ENCODE results near the gene ACACA.
"Not testable (repeated sequence)": the region's sequence is repeated elsewhere in the genome, so short reads cannot be mapped to it uniquely, and the experiment has no call there.

The ACACA gene

DNA sequence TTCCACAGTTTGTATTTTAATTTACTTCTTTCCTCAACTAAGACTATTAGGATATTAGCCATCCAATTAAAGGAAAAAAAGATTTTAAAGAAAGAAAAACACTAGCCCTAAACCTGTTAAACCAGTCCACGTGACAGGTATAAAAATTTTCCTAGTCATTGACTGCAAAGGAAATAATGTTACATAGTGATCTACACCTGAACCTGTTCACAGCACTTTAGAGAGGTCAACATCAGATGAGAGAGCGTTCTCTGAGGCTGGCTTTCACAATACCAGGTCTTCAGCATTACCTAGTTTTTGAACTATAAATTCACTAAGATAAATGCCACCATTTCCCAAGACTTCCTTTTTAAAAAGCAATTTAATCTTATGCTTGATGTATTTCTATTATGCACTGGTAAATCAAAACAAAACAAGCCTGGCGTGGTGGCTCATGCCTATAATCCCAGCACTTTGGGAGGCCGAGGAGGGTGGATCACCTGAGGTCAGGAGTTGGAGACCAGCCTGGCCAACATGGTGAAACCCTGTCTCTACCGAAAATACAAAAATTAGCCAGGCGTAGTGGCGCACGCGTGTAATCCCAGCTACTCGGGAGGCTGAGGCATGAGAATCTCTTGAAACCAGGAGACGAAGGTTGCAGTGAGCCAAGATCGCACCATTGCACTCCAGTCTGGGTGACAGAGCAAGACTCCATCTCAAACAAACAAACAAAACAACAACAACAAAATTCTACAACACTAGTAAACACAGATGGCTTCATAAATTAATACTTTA lies 49.7 kb downstream of the ACACA start:
- Histone ChIP-seq H3K9ac (ENCODE audit: low read length in 5 of 5) (peak overlapping the region in 1 of 5 donors; percentile 66), H3K27ac (ENCODE audit: low read depth, low read length) (peak overlapping the region; percentile 92), H3K4me1 (ENCODE audit: control insufficient read depth in 5 of 5, insufficient read depth in 5 of 5, low read length in 5 of 5) (peaks cover 7 to 35% (median 22%) of the 10 kb centered on the region in 5 donors)
- not testable (repeated sequence) for H3K27me3 ChIP-seq (ENCODE audit: control insufficient read depth in 5 of 5, insufficient read depth in 4 of 5, low read length in 5 of 5); H3K9me3 ChIP-seq (ENCODE audit: control insufficient read depth in 5 of 5, low read length in 5 of 5); H3K4me3 ChIP-seq (ENCODE audit: low read depth in 1 of 5, low read length in 5 of 5); H3K36me3 ChIP-seq (ENCODE audit: control insufficient read depth in 5 of 5, insufficient read depth in 5 of 5, low read length in 5 of 5)

DNA sequence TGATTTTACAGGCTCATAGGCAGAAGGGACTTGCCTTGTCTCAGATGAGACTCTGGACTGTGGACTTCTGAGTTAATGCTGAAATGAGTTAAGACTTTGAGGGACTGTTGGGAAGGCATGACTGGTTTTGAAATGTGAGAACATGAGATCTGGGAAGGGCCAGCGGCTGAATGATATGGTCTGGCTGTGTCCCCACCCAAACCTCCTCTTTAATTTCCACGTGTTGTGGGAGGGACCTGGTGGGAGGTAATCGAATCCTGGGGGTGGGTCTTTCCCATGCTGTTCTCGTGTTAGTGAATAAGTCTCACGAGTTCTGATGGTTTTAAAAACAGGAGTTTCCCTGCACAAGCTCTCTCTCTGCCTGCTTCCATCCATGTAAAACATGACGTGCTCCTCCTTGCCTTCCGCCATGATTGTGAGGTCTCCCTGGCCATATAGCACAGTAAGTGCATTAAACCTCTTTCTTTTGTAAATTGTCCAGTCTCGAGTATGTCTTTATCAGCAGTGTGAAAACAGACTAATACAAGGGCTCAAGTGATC lies 59.7 kb downstream of the ACACA start:
- H3K9me3 ChIP-seq (ENCODE audit: control insufficient read depth in 5 of 5, low read length in 5 of 5); H3K4me1 ChIP-seq (ENCODE audit: control insufficient read depth in 5 of 5, insufficient read depth in 5 of 5, low read length in 5 of 5); H3K27ac ChIP-seq (ENCODE audit: low read depth, low read length); H3K27me3 ChIP-seq (ENCODE audit: control insufficient read depth in 5 of 5, insufficient read depth in 4 of 5, low read length in 5 of 5); H3K9ac ChIP-seq (ENCODE audit: low read length in 5 of 5); H3K4me3 ChIP-seq (ENCODE audit: low read depth in 1 of 5, low read length in 5 of 5); H3K36me3 ChIP-seq (ENCODE audit: control insufficient read depth in 5 of 5, insufficient read depth in 5 of 5, low read length in 5 of 5): not testable (repeated sequence)

GRCh38 chr17:37344519-37344918 lies 62.1 kb downstream of the ACACA start:
- no peaks in the 10 kb centered on the region for H3K9me3 ChIP-seq (ENCODE audit: control insufficient read depth in 5 of 5, low read length in 5 of 5)
- no peaks in the 10 kb centered on the region for H3K27me3 ChIP-seq (ENCODE audit: control insufficient read depth in 5 of 5, insufficient read depth in 4 of 5, low read length in 5 of 5)
- no peak overlapping the region for H3K4me3 ChIP-seq (ENCODE audit: low read depth in 1 of 5, low read length in 5 of 5)
- peaks cover 0 to 2% (median 0%) of the 10 kb centered on the region in 5 donors for H3K36me3 ChIP-seq (ENCODE audit: control insufficient read depth in 5 of 5, insufficient read depth in 5 of 5, low read length in 5 of 5)
- H3K27ac ChIP-seq (ENCODE audit: low read depth, low read length), result no peak overlapping the region
- H3K4me1 ChIP-seq (ENCODE audit: control insufficient read depth in 5 of 5, insufficient read depth in 5 of 5, low read length in 5 of 5), result no peaks in the 10 kb centered on the region
- no peak overlapping the region for H3K9ac ChIP-seq (ENCODE audit: low read length in 5 of 5)

DNA sequence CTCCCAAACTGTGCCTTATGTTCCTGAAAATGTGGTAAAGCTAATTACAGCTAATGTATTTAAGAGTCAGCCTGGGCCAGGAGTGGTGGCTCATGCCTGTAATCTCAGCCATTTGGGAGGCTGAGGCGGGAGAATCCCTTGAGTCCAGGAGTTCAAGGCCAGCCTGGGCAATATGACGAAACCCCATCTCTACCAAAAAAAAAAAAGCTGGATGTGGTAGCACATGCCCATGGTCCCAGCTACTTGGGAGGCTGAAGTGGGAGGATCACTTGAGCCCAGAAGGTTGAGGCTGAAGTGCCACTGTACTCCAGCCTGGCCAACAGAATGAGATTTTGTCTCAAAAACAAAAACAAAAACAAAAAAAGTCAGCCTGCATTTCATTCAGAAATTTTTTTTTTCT lies 64.0 kb downstream of the ACACA start:
- Histone ChIP-seq H3K9me3 (ENCODE audit: control insufficient read depth in 5 of 5, low read length in 5 of 5) (no peaks in the 10 kb centered on the region), H3K27me3 (ENCODE audit: control insufficient read depth in 5 of 5, insufficient read depth in 4 of 5, low read length in 5 of 5) (no peaks in the 10 kb centered on the region), H3K27ac (ENCODE audit: low read depth, low read length) (no peak overlapping the region), H3K4me1 (ENCODE audit: control insufficient read depth in 5 of 5, insufficient read depth in 5 of 5, low read length in 5 of 5) (peaks cover 0 to 6% (median 0%) of the 10 kb centered on the region in 5 donors), H3K4me3 (ENCODE audit: low read depth in 1 of 5, low read length in 5 of 5) (no peak overlapping the region), H3K9ac (ENCODE audit: low read length in 5 of 5) (no peak overlapping the region), H3K36me3 (ENCODE audit: control insufficient read depth in 5 of 5, insufficient read depth in 5 of 5, low read length in 5 of 5) (peaks cover 0 to 2% (median 0%) of the 10 kb centered on the region in 5 donors)

DNA sequence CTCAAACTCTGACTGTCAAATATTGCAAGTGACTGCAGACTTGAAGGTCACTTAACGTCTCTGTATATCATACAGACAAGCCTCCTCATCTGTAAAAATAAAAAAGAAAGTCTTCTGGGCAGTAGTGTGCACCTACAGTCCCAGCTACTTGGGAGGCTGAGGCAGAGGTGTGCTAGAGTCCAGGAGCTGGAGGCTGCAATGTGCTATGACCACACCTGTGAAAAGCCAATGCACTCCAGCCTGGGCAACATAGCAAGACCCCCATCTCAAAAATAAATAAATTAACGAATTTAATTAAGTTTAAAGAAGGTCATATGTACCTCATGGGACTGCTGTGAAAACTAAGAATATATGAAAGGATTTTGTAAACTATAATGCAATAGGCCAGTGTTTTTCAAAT lies 65.8 kb downstream of the ACACA start:
- no peaks in the 10 kb centered on the region for H3K9me3 ChIP-seq (ENCODE audit: control insufficient read depth in 5 of 5, low read length in 5 of 5)
- H3K4me1 ChIP-seq (ENCODE audit: control insufficient read depth in 5 of 5, insufficient read depth in 5 of 5, low read length in 5 of 5), result peaks cover 0 to 6% (median 0%) of the 10 kb centered on the region in 5 donors
- H3K27ac ChIP-seq (ENCODE audit: low read depth, low read length), result no peak overlapping the region
- no peaks in the 10 kb centered on the region for H3K27me3 ChIP-seq (ENCODE audit: control insufficient read depth in 5 of 5, insufficient read depth in 4 of 5, low read length in 5 of 5)
- peaks cover 0 to 6% (median 3%) of the 10 kb centered on the region in 5 donors for H3K36me3 ChIP-seq (ENCODE audit: control insufficient read depth in 5 of 5, insufficient read depth in 5 of 5, low read length in 5 of 5)
- H3K9ac ChIP-seq (ENCODE audit: low read length in 5 of 5), result no peak overlapping the region
- H3K4me3 ChIP-seq (ENCODE audit: low read depth in 1 of 5, low read length in 5 of 5), result no peak overlapping the region

- peaks cover 0 to 4% (median 3%) of the 10 kb centered on the region in 5 donors for H3K36me3 ChIP-seq (ENCODE audit: control insufficient read depth in 5 of 5, insufficient read depth in 5 of 5, low read length in 5 of 5)
- H3K27ac ChIP-seq (ENCODE audit: low read depth, low read length), result no peak overlapping the region
- no peaks in the 10 kb centered on the region for H3K9me3 ChIP-seq (ENCODE audit: control insufficient read depth in 5 of 5, low read length in 5 of 5)
- H3K9ac ChIP-seq (ENCODE audit: low read length in 5 of 5), result peak overlapping the region in 1 of 5 donors; percentile 1
- H3K4me1 ChIP-seq (ENCODE audit: control insufficient read depth in 5 of 5, insufficient read depth in 5 of 5, low read length in 5 of 5), result peaks cover 0 to 6% (median 0%) of the 10 kb centered on the region in 5 donors
- no peak overlapping the region for H3K4me3 ChIP-seq (ENCODE audit: low read depth in 1 of 5, low read length in 5 of 5)
- no peaks in the 10 kb centered on the region for H3K27me3 ChIP-seq (ENCODE audit: control insufficient read depth in 5 of 5, insufficient read depth in 4 of 5, low read length in 5 of 5)
Observed at GRCh38 chr17:37339321-37339720, 67.3 kb downstream of the ACACA start.

DNA sequence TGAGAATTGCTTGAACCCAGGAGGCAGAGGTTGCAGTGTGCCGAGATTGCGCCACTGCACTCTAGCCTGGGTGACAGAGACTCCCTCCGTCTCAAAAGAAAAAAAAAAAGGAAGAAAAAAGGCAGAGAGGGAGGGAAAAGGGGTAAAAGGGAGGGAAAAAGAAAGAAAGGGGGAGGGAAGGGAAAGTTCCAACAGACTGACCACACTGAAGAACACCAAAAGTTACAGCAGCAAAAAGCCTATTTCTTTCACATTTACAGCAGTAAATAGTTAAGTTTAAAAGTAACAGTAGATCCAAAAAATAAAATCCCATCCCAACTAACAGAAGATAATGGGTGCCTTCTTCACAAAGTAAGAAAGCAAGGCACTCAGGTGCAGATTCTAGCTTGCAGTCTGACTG lies 67.8 kb downstream of the ACACA start:
- peaks cover 0 to 6% (median 0%) of the 10 kb centered on the region in 5 donors for H3K4me1 ChIP-seq (ENCODE audit: control insufficient read depth in 5 of 5, insufficient read depth in 5 of 5, low read length in 5 of 5)
- no peaks in the 10 kb centered on the region for H3K27me3 ChIP-seq (ENCODE audit: control insufficient read depth in 5 of 5, insufficient read depth in 4 of 5, low read length in 5 of 5)
- peak overlapping the region in 1 of 5 donors; percentile 1 for H3K9ac ChIP-seq (ENCODE audit: low read length in 5 of 5)
- H3K27ac ChIP-seq (ENCODE audit: low read depth, low read length), result no peak overlapping the region
- H3K9me3 ChIP-seq (ENCODE audit: control insufficient read depth in 5 of 5, low read length in 5 of 5), result no peaks in the 10 kb centered on the region
- peaks cover 0 to 4% (median 3%) of the 10 kb centered on the region in 5 donors for H3K36me3 ChIP-seq (ENCODE audit: control insufficient read depth in 5 of 5, insufficient read depth in 5 of 5, low read length in 5 of 5)
- H3K4me3 ChIP-seq (ENCODE audit: low read depth in 1 of 5, low read length in 5 of 5), result no peak overlapping the region

GRCh38 chr17:37327341-37328090 lies 79.1 kb downstream of the ACACA start:
- Histone ChIP-seq H3K27ac (ENCODE audit: low read depth, low read length) (peak overlapping the region; percentile 86), H3K27me3 (ENCODE audit: control insufficient read depth in 5 of 5, insufficient read depth in 4 of 5, low read length in 5 of 5) (no peaks in the 10 kb centered on the region), H3K4me1 (ENCODE audit: control insufficient read depth in 5 of 5, insufficient read depth in 5 of 5, low read length in 5 of 5) (peaks cover 0 to 15% (median 0%) of the 10 kb centered on the region in 5 donors), H3K36me3 (ENCODE audit: control insufficient read depth in 5 of 5, insufficient read depth in 5 of 5, low read length in 5 of 5) (peaks cover 2 to 18% (median 9%) of the 10 kb centered on the region in 5 donors), H3K9ac (ENCODE audit: low read length in 5 of 5) (peak overlapping the region in 2 of 5 donors; percentile 19 to 58), H3K9me3 (ENCODE audit: control insufficient read depth in 5 of 5, low read length in 5 of 5) (no peaks in the 10 kb centered on the region), H3K4me3 (ENCODE audit: low read depth in 1 of 5, low read length in 5 of 5) (no peak overlapping the region)

GRCh38 chr17:37322826-37323561 lies 83.6 kb downstream of the ACACA start:
- Histone ChIP-seq H3K27me3 (ENCODE audit: control insufficient read depth in 5 of 5, insufficient read depth in 4 of 5, low read length in 5 of 5) (no peaks in the 10 kb centered on the region), H3K4me3 (ENCODE audit: low read depth in 1 of 5, low read length in 5 of 5) (no peak overlapping the region), H3K4me1 (ENCODE audit: control insufficient read depth in 5 of 5, insufficient read depth in 5 of 5, low read length in 5 of 5) (peaks cover 0 to 15% (median 0%) of the 10 kb centered on the region in 5 donors), H3K27ac (ENCODE audit: low read depth, low read length) (no peak overlapping the region), H3K9ac (ENCODE audit: low read length in 5 of 5) (no peak overlapping the region), H3K36me3 (ENCODE audit: control insufficient read depth in 5 of 5, insufficient read depth in 5 of 5, low read length in 5 of 5) (peaks cover 0 to 4% (median 0%) of the 10 kb centered on the region in 5 donors), H3K9me3 (ENCODE audit: control insufficient read depth in 5 of 5, low read length in 5 of 5) (no peaks in the 10 kb centered on the region)
